Stimulated activated CD4-positive, alpha-beta T cell treated with anti-CD3 and anti-CD28 coated beads, TNF-alpha, amount 100 ng/mL, for 1 hour (primary cell): ENCODE measurements around the gene PPP6R1.

ENCODE experiments used
- DNase-seq, 3 donors: peaks; one replicate each; pipeline ENCODE4 v3.0.0-alpha.2; 2020; ENCODE audit warnings: low read depth in 3 of 3, low spot score in 1 of 3

PPP6R1 gene

DNA sequence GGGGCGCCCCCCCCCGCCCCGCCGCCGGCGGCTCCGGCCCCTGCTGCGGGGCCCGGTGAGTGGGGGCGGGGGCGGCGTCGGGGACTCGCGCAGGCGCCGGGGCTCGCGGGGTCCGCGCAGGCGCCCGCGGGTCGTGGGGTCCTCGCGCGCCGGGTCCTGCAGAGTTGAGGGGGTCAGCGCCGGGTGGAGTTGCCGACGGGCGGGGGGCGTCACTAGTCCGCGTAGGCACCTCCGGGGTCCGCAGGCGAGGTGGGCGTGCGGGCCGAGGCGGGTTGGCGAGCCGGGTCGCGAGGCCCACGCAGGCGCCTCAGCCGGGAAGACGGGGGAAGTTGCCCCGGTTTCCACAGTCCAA is 365 bp downstream of the PPP6R1 start:
- no peak for DNase-seq

DNA sequence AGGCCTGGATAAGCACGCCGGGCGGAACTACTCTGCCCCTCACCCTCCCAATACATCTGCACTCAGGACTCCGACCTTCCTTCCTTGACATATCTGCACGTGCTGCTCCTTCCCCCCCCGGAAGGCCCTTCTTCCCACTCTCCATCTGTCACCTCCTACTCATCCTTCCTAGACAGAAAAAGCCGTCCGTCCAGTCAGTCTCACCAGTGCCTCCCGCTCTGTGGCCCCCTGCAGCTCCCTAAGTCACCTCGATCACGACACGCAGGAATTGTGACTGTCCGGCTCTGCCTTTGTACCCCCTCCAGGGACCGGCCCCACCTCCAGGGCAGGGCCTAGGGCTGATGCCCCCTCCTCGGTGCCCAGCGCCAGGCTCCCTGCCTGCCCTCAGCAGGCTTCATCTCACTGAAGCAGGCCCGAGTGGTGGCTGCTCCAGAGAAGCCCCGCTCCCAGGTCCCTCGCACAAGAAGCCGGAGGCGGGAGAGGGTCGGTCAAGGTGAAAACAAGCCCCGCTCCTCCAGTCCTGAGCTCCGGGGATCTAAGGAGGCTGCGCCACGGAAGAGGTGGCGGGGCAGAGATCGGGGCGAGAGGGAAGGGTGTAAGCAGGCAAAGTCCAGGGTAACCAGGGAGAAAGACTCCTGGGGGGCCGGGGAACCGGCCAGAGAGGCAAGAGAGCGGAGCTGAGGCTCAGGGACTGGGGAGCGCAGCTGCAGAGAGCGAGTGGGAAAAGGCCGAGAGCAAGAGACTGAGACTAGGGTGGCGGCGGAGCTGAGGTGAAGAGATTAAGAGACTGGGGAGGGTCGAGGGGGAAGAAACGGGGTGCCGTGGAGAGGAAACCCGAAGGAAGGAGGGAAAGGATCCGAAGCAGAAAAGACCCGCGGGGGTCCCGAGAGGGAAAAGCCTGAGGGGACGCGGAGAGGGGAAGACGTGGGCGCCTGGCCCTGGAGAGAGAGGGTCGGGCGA is 1.1 kb downstream of the PPP6R1 start:
- no peak for DNase-seq

DNA sequence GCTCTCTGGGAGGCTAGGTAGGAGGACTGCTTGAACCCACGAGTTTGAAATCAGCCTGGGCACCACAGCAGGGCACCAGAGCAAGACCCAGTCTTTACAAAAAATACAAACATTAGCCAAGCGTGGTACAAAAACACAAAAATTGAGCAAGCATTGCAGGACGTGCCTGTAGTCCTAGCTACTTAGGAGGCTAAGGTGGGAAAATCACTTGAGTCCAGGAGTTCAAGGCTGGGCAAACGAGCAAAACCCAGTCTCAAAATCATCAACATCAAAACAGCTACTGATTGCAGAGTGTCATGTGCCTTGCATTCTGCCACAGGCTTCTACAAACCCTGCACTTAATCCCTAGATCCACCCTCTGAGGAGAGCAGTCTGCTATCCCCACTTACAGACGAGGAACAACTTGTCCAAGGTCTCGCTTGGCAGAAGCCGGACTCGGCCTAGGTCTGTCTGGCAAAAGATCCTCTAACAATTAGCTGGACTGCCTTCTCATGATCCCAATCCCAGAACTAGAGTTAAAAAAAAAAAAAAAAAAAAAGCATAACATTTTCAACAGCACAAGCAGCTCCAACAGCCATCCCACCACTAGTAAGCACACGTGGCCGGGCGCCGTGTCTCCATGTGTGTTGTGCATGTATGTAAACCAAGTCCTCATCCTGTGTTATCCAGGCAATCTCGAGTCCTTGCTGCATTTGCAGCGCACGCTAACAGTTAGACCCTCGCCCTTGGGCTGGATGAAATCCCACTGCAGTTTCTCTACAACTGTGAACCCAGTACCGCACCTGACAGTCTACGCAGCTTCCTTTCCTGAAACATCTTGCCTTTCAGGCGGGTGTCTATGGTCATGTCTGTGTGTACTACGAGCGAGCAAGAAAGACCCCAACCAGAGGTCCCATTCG is 2.0 kb downstream of the PPP6R1 start:
- DNase-seq, result no peak

DNA sequence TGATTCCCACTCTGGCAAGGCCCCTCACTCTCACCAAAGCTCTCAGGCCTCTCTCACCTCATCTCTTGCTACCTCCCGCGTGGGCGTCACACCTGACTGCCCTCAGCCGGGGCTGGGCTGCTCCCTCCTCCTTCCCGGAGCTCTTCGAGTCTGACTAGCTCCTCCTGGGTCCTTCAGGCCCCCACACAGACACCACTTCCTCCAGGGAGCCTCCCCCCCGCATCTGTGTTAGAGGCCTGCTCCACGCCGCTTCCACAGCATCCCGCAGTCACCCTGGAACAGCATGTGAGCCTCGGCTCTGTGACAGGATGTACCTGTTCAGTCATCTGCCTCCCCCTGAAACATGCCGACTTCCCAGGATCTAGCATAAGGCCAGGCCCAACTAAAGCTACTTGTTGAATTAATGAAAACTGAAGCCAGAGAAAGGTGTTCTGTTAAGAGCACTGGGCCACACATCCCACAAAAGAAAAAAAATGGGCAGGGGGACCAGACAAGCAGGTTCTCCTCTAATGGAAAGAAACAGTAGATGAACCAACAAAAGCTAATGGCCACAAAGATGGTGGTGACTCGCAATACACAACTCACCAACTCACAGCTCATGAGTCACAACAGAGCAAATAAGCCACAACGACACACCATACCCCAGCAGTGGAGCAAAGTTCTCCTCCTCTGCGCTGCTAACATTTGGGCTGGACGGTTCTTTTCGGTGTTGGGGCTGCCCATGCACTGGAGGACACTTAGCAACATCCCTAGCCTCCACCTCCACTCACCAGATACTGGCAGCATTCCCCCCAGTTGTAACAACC is 3.0 kb downstream of the PPP6R1 start:
- no peak for DNase-seq

GRCh38 chr19:55254625-55254977 is 4.2 kb downstream of the PPP6R1 start:
- no peak for DNase-seq

GRCh38 chr19:55253842-55254624 is 4.8 kb downstream of the PPP6R1 start:
- no peak for DNase-seq

DNA sequence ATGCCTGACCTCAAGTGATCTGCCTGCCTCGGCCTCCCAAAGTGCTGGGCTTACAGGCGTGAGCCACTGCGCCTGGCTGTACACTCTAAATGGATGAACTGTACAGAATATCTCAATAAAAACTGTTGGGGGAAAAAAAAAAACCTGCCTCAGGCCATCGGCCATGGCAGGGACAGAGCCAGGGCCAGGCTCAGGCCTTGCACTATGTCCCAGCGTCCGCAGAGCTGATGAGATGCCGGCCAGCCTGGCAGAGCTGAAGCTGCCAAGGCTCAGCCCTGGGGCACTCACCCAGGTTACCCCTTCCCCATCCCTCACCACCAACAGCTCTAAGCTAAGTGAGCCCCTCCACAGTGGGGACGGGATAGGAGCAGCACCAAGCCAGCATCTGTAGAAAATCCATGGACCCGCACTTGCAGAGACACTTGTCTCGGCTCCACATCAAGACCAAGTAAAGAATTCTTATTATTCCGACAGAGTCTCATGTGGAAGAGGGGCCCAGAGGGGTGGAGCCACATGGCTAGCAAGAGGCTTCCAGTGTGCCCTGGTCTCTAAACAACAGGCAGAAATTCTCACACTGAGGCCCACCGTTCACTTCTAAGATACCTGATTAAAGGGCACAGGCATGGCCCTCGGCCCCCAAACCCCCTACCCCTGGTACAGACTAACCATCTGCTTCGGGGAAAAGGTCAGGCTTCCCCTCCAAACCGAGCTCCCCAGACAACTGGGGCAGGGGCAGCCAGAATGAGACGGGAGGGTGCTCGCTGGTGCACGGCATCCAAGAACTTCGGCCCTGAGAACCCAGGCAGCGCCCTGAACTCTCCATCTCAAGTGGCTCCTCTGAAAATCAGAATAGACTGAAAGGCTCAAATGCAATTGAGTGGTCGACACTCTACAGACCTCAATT is 5.8 kb downstream of the PPP6R1 start:
- DNase-seq, result no peak

DNA sequence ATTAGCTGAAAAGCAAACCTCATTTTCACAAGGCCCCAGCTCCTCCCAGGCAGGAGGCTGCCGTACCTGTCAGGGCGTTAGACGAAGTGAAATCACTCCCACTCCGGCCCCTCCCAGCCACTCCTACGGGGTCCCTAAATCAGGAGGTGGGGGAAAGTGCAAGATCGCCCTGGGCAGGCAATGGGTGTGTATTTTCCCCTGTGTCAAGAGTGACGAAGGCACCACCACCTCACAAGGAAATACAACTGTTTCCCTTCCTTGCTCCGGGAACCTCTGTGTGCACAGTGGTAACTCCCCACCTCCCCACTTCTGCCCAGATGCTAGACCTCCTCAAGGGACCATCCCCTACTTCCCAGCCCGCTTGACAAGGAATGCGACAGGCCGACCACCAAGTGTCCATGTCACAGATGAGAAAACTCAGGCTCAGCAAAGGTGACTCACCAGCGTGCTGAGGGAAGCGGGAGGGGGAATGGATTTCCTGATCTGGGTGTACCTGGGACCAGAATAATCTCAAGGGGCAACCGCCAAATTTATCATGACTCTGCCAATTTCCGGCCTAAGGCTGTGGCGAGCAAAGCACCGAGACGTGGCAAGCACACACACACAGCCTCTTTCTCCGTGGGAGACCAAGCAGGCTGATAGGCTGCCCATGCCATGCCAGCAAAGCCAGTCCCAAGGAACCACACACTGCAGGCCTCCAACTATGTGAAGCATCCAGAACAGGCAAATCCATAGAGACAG is 7.3 kb downstream of the PPP6R1 start:
- no peak for DNase-seq

- no peak for DNase-seq
Observed at GRCh38 chr19:55250262-55251036, 8.4 kb downstream of the PPP6R1 start.

DNA sequence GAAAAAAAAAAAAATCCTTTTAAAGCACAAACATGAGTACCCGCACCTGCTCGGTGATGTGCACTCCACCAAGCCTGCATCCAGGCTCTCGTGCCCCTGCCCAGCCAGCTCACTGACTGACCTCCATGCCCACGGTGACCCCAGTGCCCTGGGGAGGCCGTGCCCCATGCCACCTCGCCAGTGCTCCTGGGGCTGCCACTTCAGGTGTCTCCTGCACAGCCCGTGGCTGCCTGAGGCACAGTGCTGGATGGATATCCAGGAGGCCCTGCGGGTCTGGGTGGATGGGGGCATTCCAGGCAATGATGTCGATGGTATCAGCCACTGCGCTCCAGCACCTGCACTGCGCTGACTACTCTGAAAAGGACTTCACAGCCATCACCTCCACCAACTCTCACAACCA is 9.0 kb downstream of the PPP6R1 start:
- no peak for DNase-seq

DNA sequence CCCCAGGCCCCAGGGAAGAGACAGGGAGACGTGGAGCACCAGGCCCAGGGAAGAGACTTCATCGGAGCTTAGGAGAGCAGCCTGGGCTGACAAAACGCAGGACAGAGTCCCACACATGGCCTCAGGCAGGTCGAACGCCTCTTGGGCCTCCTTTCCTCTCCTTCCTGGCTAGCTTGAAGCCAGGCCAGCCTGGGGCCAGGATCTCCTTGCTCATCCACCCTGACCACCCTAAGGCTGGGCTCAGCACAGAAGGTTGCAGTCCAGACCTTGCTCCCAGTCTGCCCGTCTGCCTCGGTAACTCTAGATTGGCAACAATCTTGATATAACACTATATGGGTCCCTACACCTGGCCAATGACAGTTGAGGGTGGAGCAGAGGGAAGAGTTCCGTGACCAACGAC is 10.1 kb downstream of the PPP6R1 start:
- DNase-seq, result no peak

DNA sequence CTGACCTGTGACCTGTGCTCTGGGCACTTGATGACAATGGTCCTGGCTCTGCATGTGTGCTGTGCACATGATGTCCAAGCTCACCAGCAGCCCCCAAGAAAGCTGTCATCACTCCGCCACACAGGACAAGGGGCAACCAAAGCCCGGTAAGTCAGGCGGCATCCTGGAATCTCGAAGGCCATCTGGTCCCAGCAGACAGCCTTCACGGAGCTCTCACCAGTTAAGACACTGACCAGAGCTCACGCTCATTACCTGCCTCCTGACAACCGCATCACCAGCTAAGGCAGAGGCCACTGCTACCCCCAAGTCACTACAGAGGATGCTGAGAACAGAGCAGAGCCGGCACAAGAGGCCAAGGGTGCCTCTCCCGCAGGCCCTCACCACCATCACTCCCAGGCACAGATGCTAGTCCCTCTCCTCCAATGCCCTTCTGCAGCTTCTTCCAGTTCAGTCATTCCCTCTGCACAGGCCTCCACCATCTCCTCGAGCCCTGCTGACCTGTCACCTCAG is 10.6 kb downstream of the PPP6R1 start:
- DNase-seq, result no peak

- no peak for DNase-seq
Observed at GRCh38 chr19:55247621-55248099, 11.2 kb downstream of the PPP6R1 start.

DNA sequence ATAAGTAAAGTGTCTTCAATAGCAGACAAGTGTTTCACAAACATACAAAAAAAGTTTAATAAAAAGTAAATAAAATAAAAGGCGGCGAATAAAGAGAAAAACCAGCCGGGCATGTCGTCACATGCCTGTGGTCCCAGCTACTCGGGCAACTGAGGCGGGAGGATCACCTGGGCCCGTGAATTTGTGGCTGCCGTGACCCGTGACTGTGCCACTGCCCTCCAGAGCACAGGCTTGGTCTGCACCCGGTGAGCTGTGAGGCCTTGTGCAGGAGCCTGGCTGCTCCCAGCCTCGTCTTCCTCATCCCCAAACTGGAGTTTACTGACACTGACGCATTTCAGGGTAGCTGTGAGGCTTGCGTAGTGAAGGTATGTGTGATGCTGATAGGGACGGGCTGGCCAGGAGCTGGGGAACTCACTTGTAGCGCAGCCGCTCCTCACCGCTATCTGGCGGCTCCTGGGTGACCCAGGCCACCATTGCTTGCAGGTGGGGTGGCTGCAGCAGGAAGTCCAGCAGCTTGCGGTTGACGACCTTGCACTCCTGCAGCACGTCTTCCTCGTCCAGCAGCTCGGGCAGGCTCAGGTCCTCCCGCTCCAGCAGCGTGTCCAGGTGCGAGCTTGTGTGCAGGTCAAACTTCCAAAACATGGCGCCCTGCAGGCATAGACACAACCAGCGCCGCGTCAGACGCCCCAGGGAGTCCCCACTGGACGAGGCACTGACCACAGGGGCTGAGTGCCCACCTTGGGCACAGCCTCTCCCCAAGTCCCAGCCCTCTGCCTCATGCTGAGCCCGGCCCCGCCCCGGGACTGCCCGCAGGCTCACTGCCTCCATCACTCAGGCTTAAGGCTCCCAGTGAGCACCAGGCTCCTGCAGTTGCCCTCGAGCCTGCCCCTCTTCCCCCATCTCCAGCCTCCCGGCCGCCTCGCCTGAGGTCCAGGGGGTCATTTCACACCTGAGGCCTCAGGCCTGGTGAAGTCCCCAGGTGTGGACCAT is 12.1 kb downstream of the PPP6R1 start:
- DNase-seq, result no peak

DNA sequence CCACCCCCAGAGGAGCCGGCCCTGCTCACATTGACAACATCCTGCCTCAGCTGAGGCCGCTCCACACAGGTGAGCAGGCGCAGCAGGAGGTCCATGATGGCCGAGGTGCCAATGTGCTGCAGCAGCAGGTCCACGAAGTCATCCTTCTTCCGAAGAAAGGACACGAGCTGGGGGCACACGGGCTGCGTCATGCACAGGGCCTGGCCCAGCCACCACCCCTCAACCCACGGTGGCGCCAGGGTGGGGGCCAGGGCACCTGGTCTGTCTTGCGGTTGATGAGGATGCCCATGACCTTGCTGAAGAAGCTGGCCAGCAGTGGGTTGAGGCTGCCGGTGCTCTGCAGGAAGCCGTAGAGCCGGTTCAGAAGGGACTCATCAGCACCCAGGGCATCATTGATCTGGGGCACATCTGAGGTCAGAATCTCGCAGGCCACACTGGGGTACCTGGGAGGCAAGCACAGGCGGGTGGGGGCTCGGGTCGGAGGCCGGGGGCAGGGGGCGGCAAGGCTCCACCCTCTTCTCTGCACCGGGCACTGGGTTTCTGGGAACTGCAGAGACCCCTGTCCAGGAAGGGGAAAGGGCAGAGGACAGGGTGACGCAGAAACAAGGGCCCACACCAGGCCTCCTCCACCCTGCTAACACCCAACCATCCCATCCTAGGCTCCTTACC is 13.4 kb downstream of the PPP6R1 start:
- DNase-seq, result no peak
